Pancreas (tissue), 8 donors: ENCODE results near the gene ITGA1. TPM values are rescaled to one million over a fixed set of nuclear protein-coding genes. Genes with fewer than 3 reads are reported as not detected.

Experiments
- polyA plus RNA-seq, 2 donors: library from polyadenylated mRNA; stranded (reverse); fragments of 200-250 nt; gene quantifications; one replicate each; pipeline ENCODE4 v1.2.3, GENCODE V29; 2013
- total RNA-seq, 6 donors: library from RNA; stranded (reverse); fragmentation: NEBNext Ultra II Directional in 4 of 6; extraction: Animal tissue kit (Norgen Biotek cat#: 25700) in 4 of 6; gene quantifications; one replicate each; pipeline versions ENCODE4 v1.2.1 to v1.2.4, GENCODE V29; 2021 to 2023
- donor health status: healthy with polysubstance abuse.
- donor health status: DM: no; HTN: no; CAD: no; lungs with moderate emphysema.
- donor health status: DM: no; HTN: no; CAD: no.
- donor health status: Bipolar disorder and iron deficiency.
- donor health status: DM: yes; HTN: yes; CAD: no.
- donor health status: DM: no; HTN: no; CAD: no.
- donor health status: DM: no; HTN: no; CAD: no.
- donor health status: DM: yes; HTN: yes; CAD: no.

The ITGA1 gene
- total and polyA plus RNA-seq, 8 donors: 1.9 to 18.3 (median 6.3) TPM

Other genes with a start within 250 kb of the ITGA1 start
- 10 to 100 TPM in 2 of 6 donors, 1 to 10 TPM in 4; 6.0 to 12.2 (median 8.2) TPM for gene PELO, start within 50 bp of the ITGA1 start, total RNA-seq
- gene PELO, start within 50 bp of the ITGA1 start, polyA plus RNA-seq: 1 to 10 TPM; 2.0 to 7.3 TPM
- 10 to 100 TPM in 1 of 6 donors, 1 to 10 TPM in 5; 1.3 to 12.6 (median 1.8) TPM for gene ITGA2, start 201.4 kb downstream of the ITGA1 start, total RNA-seq
- gene ITGA2, start 201.4 kb downstream of the ITGA1 start, polyA plus RNA-seq: under 1 TPM; 0.30 to 0.61 TPM